ENCODE measurements around the gene AMBRA1.

DNA sequence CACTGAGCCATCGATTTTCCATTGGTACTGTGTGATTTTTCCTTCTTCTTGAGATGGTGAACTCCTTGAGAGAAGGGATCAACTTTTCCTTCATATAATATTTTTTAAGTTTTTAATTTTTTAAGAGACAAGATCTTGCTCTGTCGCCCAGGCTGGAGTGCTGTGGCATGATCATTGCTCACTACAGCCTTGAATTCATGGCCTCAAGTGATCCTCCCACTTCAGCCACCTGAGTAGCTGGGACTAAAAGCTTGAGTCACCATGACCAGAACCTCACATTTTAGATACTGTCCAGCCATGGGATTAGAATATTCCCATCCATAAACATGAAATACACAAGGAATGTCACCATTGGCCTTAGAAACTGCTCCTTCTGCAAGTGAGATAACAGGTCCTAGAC is 135.3 kb downstream of the AMBRA1 start:
- no peak for TF ChIP-seq CTCF (IDR thresholded peaks at IDR 0.05)
- TF ChIP-seq POLR2A (IDR thresholded peaks at IDR 0.05), result no peak
